H1 (cell line): ENCODE data around the gene ZNF273. TPM values are rescaled to one million over a fixed set of nuclear protein-coding genes. Genes with fewer than 3 reads are reported as not detected.

Source experiments
- CTCF ChIA-PET: fragments of 300-600 bp; sonication (Branson Sonifier 250); formaldehyde crosslinking; loops from one replicate; lab custom pipeline; 2021; ENCODE audit not compliant: partially characterized antibody; lab: Charles Lee
- POLR2A ChIA-PET: fragments of 300-600 bp; sonication (Branson Sonifier 250); formaldehyde crosslinking; loops from one replicate; lab custom pipeline; 2021; ENCODE audit warnings: inconsistent platforms; ENCODE audit not compliant: partially characterized antibody; lab: Charles Lee
- DNase-seq, 2 experiments: peaks; one replicate each; pipeline versions ENCODE4 v3.0.0 to v3.0.0-alpha.2; 2010 to 2022; ENCODE audit warnings: low spot score in 2 of 2, low read depth in 1 of 2, mixed read lengths in 1 of 2
- FAIRE-seq: peaks from 2 replicates; lab custom pipeline; 2011; peaks lifted over from hg19 to GRCh38; lab: Jason Lieb, UNC
- H2AFZ ChIP-seq: 2 replicates; pipeline ENCODE4 v1.8.1; 2012; ENCODE audit warnings: low read length, inconsistent platforms
- H2AK5ac ChIP-seq: 2 replicates; pipeline ENCODE4 v1.6.1; 2013; ENCODE audit warnings: low read depth, low read length
- H2BK120ac ChIP-seq: replicated peaks from 2 replicates; pipeline ENCODE3; 2013; ENCODE audit warnings: low read depth, low read length, inconsistent platforms
- H2BK12ac ChIP-seq: 2 replicates; pipeline ENCODE4 v1.6.1; 2013; ENCODE audit warnings: low read depth, low read length
- H2BK15ac ChIP-seq: 2 replicates; pipeline ENCODE4 v1.6.1; 2013; ENCODE audit warnings: low read length
- H2BK20ac ChIP-seq: 2 replicates; pipeline ENCODE4 v1.6.1; 2013; ENCODE audit warnings: low read length
- H2BK5ac ChIP-seq: 2 replicates; pipeline ENCODE4 v1.6.1; 2013; ENCODE audit warnings: low read depth, low read length
- H3K14ac ChIP-seq: 2 replicates; pipeline ENCODE4 v1.6.1; 2013; ENCODE audit warnings: inconsistent platforms; ENCODE audit not compliant: insufficient read length
- H3K18ac ChIP-seq: 2 replicates; pipeline ENCODE4 v1.6.1; 2013; ENCODE audit warnings: low read length; ENCODE audit errors: extremely low read depth
- H3K23ac ChIP-seq: 2 replicates; pipeline ENCODE4 v1.6.1; 2013; ENCODE audit warnings: inconsistent platforms; ENCODE audit not compliant: insufficient read length
- H3K23me2 ChIP-seq: 2 replicates; pipeline ENCODE4 v1.6.1; 2013; ENCODE audit warnings: low read depth, low read length
- H3K27ac ChIP-seq: 2 replicates; pipeline ENCODE4 v1.6.1; 2011; ENCODE audit warnings: low read depth, low read length, inconsistent platforms
- H3K27me3 ChIP-seq, 4 experiments: replicated peaks in 1 of 4; 1 replicate in 1 of 4; 2 replicates in 3 of 4; pipeline versions ENCODE4 v1.6.1 to v1.8.1; 2011 to 2013; ENCODE audit warnings: low read length in 3 of 4, mild to moderate bottlenecking in 3 of 4, inconsistent platforms in 2 of 4, mixed read lengths in 2 of 4, moderate library complexity in 1 of 4; ENCODE audit not compliant: control insufficient read depth in 3 of 4, insufficient read depth in 3 of 4; ENCODE audit errors: extremely low read depth in 1 of 4
- H3K36me3 ChIP-seq, 4 experiments: 2 replicates each; pipeline versions ENCODE4 v1.6.1 to v1.8.1; 2011 to 2013; ENCODE audit warnings: mild to moderate bottlenecking in 4 of 4, low read length in 3 of 4, moderate library complexity in 2 of 4, control low read depth in 1 of 4, inconsistent platforms in 1 of 4; ENCODE audit not compliant: insufficient read depth in 4 of 4, control insufficient read depth in 2 of 4
- H3K4ac ChIP-seq: replicated peaks from 2 replicates; pipeline ENCODE3; 2013; ENCODE audit warnings: low read length, low read depth, mixed read lengths, inconsistent platforms; ENCODE audit not compliant: insufficient read length
- H3K4me1 ChIP-seq, 4 experiments: replicated peaks in 1 of 4; 1 replicate in 1 of 4; 2 replicates in 3 of 4; pipeline versions ENCODE4 v1.6.1 to v1.8.1; 2011 to 2013; ENCODE audit warnings: low read length in 3 of 4, inconsistent platforms in 2 of 4, mixed read lengths in 1 of 4; ENCODE audit not compliant: insufficient read depth in 4 of 4, control insufficient read depth in 3 of 4
- H3K4me2 ChIP-seq, 2 experiments: 2 replicates each; pipeline versions ENCODE4 v1.6.1 to v1.8.1; 2011 to 2013; ENCODE audit warnings: low read depth in 2 of 2, low read length in 2 of 2, control low read depth in 1 of 2, inconsistent platforms in 1 of 2, mild to moderate bottlenecking in 1 of 2; ENCODE audit not compliant: insufficient read depth in 1 of 2
- H3K4me3 ChIP-seq, 4 experiments: fragments of 200-600, 300-600 bp in 1 of 4; sonication (generic), shearing (Covaris generic), sonication (Bioruptor Twin) in 1 of 4; 2 replicates each; pipeline versions ENCODE4 v1.5.1 to v1.8.1; 2011 to 2016; ENCODE audit warnings: low read length in 4 of 4, low read depth in 3 of 4, control low read depth in 2 of 4, inconsistent platforms in 2 of 4, mild to moderate bottlenecking in 2 of 4, mixed read lengths in 1 of 4, moderate library complexity in 1 of 4; ENCODE audit not compliant: insufficient read depth in 2 of 4; ENCODE audit errors: extremely low read depth in 1 of 4
- H3K56ac ChIP-seq: replicated peaks from 2 replicates; pipeline ENCODE3; 2013; ENCODE audit warnings: low read depth, mild to moderate bottlenecking, mixed read lengths, low read length, inconsistent platforms; ENCODE audit not compliant: insufficient read length
- H3K79me1 ChIP-seq: 2 replicates; pipeline ENCODE4 v1.6.1; 2013; ENCODE audit warnings: low read depth, low read length, control low read depth
- H3K79me2 ChIP-seq, 2 experiments: 2 replicates each; pipeline versions ENCODE4 v1.6.1 to v1.8.1; 2012 to 2013; ENCODE audit warnings: low read length in 2 of 2, mild to moderate bottlenecking in 2 of 2, inconsistent platforms in 1 of 2; ENCODE audit not compliant: insufficient read depth in 2 of 2, control insufficient read depth in 1 of 2
- H3K9ac ChIP-seq, 4 experiments: replicated peaks in 1 of 4; 1 replicate in 1 of 4; 2 replicates in 3 of 4; pipeline versions ENCODE4 v1.6.1 to v1.8.1; 2011 to 2013; ENCODE audit warnings: low read depth in 3 of 4, low read length in 3 of 4, control low read depth in 2 of 4, mild to moderate bottlenecking in 2 of 4, moderate library complexity in 2 of 4, inconsistent platforms in 1 of 4; ENCODE audit errors: extremely low read depth in 1 of 4
- H3K9me3 ChIP-seq, 2 experiments: 2 replicates each; pipeline versions ENCODE4 v1.6.1 to v1.8.1; 2012 to 2013; ENCODE audit warnings: mild to moderate bottlenecking in 2 of 2, moderate library complexity in 2 of 2, control low read depth in 1 of 2, inconsistent platforms in 1 of 2, low read depth in 1 of 2, low read length in 1 of 2, mixed read lengths in 1 of 2; ENCODE audit not compliant: insufficient read depth in 2 of 2
- H4K20me1 ChIP-seq, 2 experiments: replicated peaks in 1 of 2; 2 replicates each; pipeline versions ENCODE3 to v1.8.1; 2011 to 2013; ENCODE audit warnings: inconsistent platforms in 2 of 2, low read length in 2 of 2, mild to moderate bottlenecking in 1 of 2; ENCODE audit not compliant: insufficient read depth in 2 of 2, control insufficient read depth in 1 of 2
- H4K5ac ChIP-seq: 2 replicates; pipeline ENCODE4 v1.6.1; 2013; ENCODE audit warnings: low read length, low read depth, mixed read lengths, inconsistent platforms; ENCODE audit not compliant: insufficient read length
- H4K8ac ChIP-seq: 2 replicates; pipeline ENCODE4 v1.8.0; 2013; ENCODE audit warnings: mild to moderate bottlenecking, moderate library complexity, low read length, inconsistent platforms; ENCODE audit not compliant: insufficient read depth; ENCODE audit errors: extremely low read depth
- H4K91ac ChIP-seq: replicated peaks from 2 replicates; pipeline ENCODE3; 2013; ENCODE audit warnings: low read length, mixed read lengths, inconsistent platforms; ENCODE audit not compliant: insufficient read length
- CBX8 ChIP-seq: fragments of 300-800, 300-1000 bp; sonication (generic); IDR thresholded peaks from 2 replicates; pipeline ENCODE4 v1.7.1; 2016; ENCODE audit warnings: low read depth, low read length, borderline replicate concordance
- CREB1 ChIP-seq: IDR thresholded peaks from 2 replicates; pipeline ENCODE4 v1.6.1; 2012; ENCODE audit warnings: inconsistent platforms
- GABPA ChIP-seq: IDR thresholded peaks from 2 replicates; pipeline ENCODE4 v1.6.1; 2011; ENCODE audit warnings: mild to moderate bottlenecking, low read length, moderate library complexity, borderline replicate concordance; ENCODE audit not compliant: insufficient read depth
- HDAC2 ChIP-seq, 2 experiments: fragments of 300-600 bp in 1 of 2; sonication (generic) in 1 of 2; IDR thresholded peaks; 2 replicates each; pipeline ENCODE4 v1.6.1; 2011 to 2012; ENCODE audit warnings: low read depth in 2 of 2, low read length in 2 of 2, mild to moderate bottlenecking in 2 of 2, moderate library complexity in 2 of 2, borderline replicate concordance in 1 of 2, inconsistent platforms in 1 of 2
- NANOG ChIP-seq: IDR thresholded peaks from 2 replicates; pipeline ENCODE4 v1.6.1; 2011; ENCODE audit warnings: low read length, low read depth, mild to moderate bottlenecking, inconsistent platforms; ENCODE audit not compliant: insufficient read depth, poor library complexity, severe bottlenecking
- NRF1 ChIP-seq: IDR thresholded peaks from 2 replicates; pipeline ENCODE4 v1.6.1; 2011; ENCODE audit warnings: mild to moderate bottlenecking, low read depth, low read length, improper control_type of control experiment
- SAP30 ChIP-seq: fragments of 300-600 bp; sonication (generic); IDR thresholded peaks from 2 replicates; pipeline ENCODE4 v1.7.1; 2012; ENCODE audit warnings: low read length, moderate library complexity, mild to moderate bottlenecking, inconsistent platforms; ENCODE audit not compliant: insufficient read depth, insufficient replicate concordance
- TAF7 ChIP-seq: optimal IDR thresholded peaks from 2 replicates; pipeline ENCODE3; 2011; ENCODE audit warnings: low read depth, mild to moderate bottlenecking, inconsistent platforms, low read length, moderate library complexity, borderline replicate concordance
- TCF12 ChIP-seq: IDR thresholded peaks from 2 replicates; pipeline ENCODE4 v1.6.1; 2011; ENCODE audit warnings: low read depth, mild to moderate bottlenecking, low read length
- WGBS, 2 experiments: shearing (Covaris generic) in 1 of 2; methylation state at CpG; one replicate each; pipeline versions ENCODE4 v1.1.6 to v1.1.7; 2013 to 2015; ENCODE audit warnings: low lambda C conversion rate in 2 of 2, mixed read lengths in 2 of 2, inconsistent platforms in 1 of 2, low coverage in 1 of 2, missing lambda C conversion rate in 1 of 2; ENCODE audit not compliant: insufficient replicate concordance in 2 of 2, insufficient coverage in 1 of 2, insufficient read length in 1 of 2; ENCODE audit errors: extremely low coverage in 1 of 2, missing lambda C conversion rate in 1 of 2; 5-methylcytosine and 5-hydroxymethylcytosine counted together
- polyA plus RNA-seq, 7 experiments: library from polyadenylated mRNA; depleted of rRNA in 3 of 7; stranded (reverse) in 5 of 7; unstranded in 2 of 7; fragments of >200 nt in 5 of 7; fragments of 200-250 nt in 2 of 7; gene quantifications; 1 replicate in 5 of 7; 2 replicates in 1 of 7; 4 replicates in 1 of 7; pipeline versions ENCODE4 v1.2.1 to v1.2.3, GENCODE V29; 2011 to 2013; ENCODE audit warnings: missing spikeins in 2 of 7, mixed read lengths in 2 of 7
- total RNA-seq: library from RNA; stranded (reverse); fragmentation: NEBNext Ultra II Directional; extraction: Animal tissue kit (Norgen Biotek cat#: 25700); gene quantifications from 2 replicates; pipeline ENCODE4 v1.2.1, GENCODE V29; 2021
- TF ChIP-seq, protein P1 (sequence below): IDR thresholded peaks from 2 replicates; pipeline ENCODE4 v1.6.1; 2011; ENCODE audit warnings: low read depth, mild to moderate bottlenecking, low read length; ENCODE audit not compliant: insufficient read depth

The ZNF273 gene
- total and polyA plus RNA-seq, 2 of the 8 experiments (the other 6 are each of a cell fraction or from before 2014, with no cell fraction given) = 6.2 to 23.2 TPM

DNA sequence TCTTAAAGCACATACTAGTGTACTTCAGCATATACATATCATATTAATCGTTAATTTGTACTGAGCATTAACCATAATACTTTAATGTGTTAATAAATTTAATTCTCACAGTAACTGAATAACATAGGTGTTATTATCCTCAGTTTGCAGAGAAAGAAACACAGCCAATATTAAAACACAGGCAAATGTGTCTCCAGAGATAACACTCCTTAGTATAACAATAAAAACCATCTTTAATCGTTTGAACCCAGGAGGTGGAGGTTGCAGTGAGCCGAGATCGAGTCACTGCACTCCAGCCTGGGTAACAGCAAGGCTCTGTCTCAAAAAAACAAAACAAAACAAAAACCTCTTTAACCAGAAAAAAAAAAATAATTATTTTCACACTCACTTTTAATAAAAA lies 49.4 kb upstream of the ZNF273 start:
- H3K23ac ChIP-seq = no peak overlapping the region
- no peaks in the 10 kb centered on the region for H3K79me1 ChIP-seq
- no peak overlapping the region for H2AFZ ChIP-seq
- H3K56ac ChIP-seq = no peak overlapping the region
- H3K4me2 ChIP-seq = no peak overlapping the region
- H2BK120ac ChIP-seq = no peak overlapping the region
- no peak overlapping the region for H3K18ac ChIP-seq
- H4K91ac ChIP-seq = no peak overlapping the region
- H2BK20ac ChIP-seq = no peak overlapping the region
- H2AK5ac ChIP-seq = no peak overlapping the region
- H4K20me1 ChIP-seq = no peaks in the 10 kb centered on the region
- H2BK5ac ChIP-seq = no peak overlapping the region
- no peak overlapping the region for H4K5ac ChIP-seq
- no peaks in the 10 kb centered on the region for H3K27me3 ChIP-seq
- POLR2A ChIA-PET = no interaction called here
- no peaks in the 10 kb centered on the region for H3K9me3 ChIP-seq
- no peak for DNase-seq
- H3K4ac ChIP-seq = no peak overlapping the region
- no peak overlapping the region for H2BK15ac ChIP-seq
- no peak overlapping the region for H3K4me3 ChIP-seq
- H3K9ac ChIP-seq = no peak overlapping the region
- no peak overlapping the region for H3K27ac ChIP-seq
- no peak overlapping the region for H3K14ac ChIP-seq
- CTCF ChIA-PET = no interaction called here
- 84% methylated on average over 4 of the region's 4 CpGs; no CpG with 5 or more reads in 1 of the 2 experiments for WGBS, 2 experiments
- H2BK12ac ChIP-seq = no peak overlapping the region
- no peaks in the 10 kb centered on the region for H3K4me1 ChIP-seq
- no peaks in the 10 kb centered on the region for H3K23me2 ChIP-seq
- no peaks in the 10 kb centered on the region for H3K36me3 ChIP-seq
- H4K8ac ChIP-seq = no peak overlapping the region
- no peak for FAIRE-seq
- H3K79me2 ChIP-seq = no peaks in the 10 kb centered on the region
- no peak for TF ChIP-seq TAF7
- TF ChIP-seq HDAC2 (IDR thresholded peaks at IDR 0.05; ENCODE audit: borderline replicate concordance in 1 of 2, low read depth in 2 of 2, low read length in 2 of 2) = no peak
- no peak for TF ChIP-seq GABPA
- TF ChIP-seq CBX8 = no peak
- TF ChIP-seq SAP30 = no peak
- no peak for TF ChIP-seq CREB1
- TF ChIP-seq, protein P1, sequence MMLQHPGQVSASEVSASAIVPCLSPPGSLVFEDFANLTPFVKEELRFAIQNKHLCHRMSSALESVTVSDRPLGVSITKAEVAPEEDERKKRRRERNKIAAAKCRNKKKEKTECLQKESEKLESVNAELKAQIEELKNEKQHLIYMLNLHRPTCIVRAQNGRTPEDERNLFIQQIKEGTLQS = no peak
- no peak for TF ChIP-seq NANOG
- TF ChIP-seq TCF12 = no peak
- no peak for TF ChIP-seq NRF1
